ENCODE data around the gene LCMT1. TPM values are rescaled to one million over a fixed set of nuclear protein-coding genes. Genes with fewer than 3 reads are reported as not detected.

The LCMT1 gene
- total RNA-seq, 4 donors from 2014 or later: 10.7 to 56.9 (median 34.4) TPM

DNA sequence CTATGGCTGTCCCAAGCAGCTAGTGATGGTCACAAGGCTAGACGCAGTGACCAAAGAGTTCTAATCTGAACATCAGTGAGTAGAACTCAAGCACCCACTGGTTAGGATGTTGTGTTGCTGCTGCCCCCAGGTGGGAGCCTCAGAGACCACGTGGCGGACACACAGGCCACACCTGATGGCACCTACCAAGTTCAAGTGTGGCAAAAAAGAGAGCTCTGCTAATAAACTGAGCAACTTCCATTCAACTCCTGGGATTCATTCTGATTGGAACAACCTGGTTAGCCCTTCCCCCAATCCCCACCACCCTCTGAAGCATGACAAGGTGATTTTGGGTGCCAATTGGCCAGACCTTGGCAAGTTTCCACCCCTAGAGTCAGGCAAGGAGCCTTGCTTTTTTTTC lies 3.5 kb upstream of the LCMT1 start:
- Histone ChIP-seq H3K36me3 (no peaks in the 10 kb centered on the region), H3K4me1 (peaks cover 0 to 48% (median 4%) of the 10 kb centered on the region in 4 donors), H3K27ac (no peak overlapping the region), H3K27me3 (no peaks in the 10 kb centered on the region), H3K9me3 (no peaks in the 10 kb centered on the region), H3K4me3 (no peak overlapping the region)
- peak in 2 of 3 donors; percentile 40 to 59 for DNase-seq
- TF ChIP-seq POLR2A (IDR thresholded peaks at IDR 0.05): no peak
- TF ChIP-seq, protein P1, sequence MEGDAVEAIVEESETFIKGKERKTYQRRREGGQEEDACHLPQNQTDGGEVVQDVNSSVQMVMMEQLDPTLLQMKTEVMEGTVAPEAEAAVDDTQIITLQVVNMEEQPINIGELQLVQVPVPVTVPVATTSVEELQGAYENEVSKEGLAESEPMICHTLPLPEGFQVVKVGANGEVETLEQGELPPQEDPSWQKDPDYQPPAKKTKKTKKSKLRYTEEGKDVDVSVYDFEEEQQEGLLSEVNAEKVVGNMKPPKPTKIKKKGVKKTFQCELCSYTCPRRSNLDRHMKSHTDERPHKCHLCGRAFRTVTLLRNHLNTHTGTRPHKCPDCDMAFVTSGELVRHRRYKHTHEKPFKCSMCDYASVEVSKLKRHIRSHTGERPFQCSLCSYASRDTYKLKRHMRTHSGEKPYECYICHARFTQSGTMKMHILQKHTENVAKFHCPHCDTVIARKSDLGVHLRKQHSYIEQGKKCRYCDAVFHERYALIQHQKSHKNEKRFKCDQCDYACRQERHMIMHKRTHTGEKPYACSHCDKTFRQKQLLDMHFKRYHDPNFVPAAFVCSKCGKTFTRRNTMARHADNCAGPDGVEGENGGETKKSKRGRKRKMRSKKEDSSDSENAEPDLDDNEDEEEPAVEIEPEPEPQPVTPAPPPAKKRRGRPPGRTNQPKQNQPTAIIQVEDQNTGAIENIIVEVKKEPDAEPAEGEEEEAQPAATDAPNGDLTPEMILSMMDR (IDR thresholded peaks at IDR 0.05): no peak

DNA sequence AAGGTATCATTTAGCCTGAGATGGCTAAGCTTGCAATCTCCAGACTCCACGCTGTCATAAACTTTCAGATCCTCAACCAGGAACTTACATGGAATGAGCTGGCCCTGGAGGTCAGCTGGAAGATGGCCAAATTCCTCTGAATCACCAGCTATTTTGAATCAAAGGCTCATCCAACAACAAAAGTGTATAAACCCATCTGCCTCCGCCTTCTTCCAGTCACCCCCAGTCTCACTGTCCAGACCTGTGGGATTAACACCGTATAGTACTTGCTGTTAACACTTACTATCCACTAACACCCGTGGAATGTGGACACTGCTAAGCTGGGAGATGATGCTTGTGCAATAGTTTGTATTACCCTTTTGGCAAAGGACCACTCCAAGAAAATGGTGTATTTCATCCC lies 1.9 kb upstream of the LCMT1 start:
- no peak for TF ChIP-seq POLR2A (IDR thresholded peaks at IDR 0.05)
- TF ChIP-seq, protein P1 (IDR thresholded peaks at IDR 0.05): no peak
- H3K9me3 ChIP-seq: no peaks in the 10 kb centered on the region
- H3K4me1 ChIP-seq: peaks cover 0 to 51% (median 4%) of the 10 kb centered on the region in 4 donors

DNA sequence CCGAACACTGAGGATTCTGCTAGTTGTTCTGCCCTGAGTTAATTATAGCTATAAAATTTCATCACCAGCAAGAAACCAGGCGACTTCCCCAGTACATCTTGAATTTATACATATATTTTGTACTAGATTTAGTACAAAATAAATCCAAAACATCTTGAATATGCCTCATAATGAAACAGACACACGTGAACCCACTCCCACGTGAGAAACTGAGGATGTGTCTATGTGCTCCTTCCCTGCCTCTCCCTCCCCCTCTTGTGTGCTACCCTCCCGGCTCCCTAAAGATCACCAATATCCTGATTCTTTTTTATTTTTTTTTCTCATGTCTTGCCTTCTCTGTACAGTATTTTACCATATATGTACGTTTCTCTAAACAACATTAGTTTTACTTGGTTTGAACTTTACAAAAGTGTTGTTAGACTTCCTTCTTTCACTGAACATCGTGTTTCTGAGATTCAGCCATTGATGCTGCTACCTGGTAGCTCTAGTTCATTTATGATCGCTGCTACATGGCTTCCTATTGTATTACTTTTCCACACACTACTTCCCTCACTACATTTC lies 1.1 kb upstream of the LCMT1 start:
- Histone ChIP-seq H3K4me3 (peak overlapping the region; percentile 65 to 94 (median 74)), H3K4me1 (peaks cover 0 to 51% (median 4%) of the 10 kb centered on the region in 4 donors)
- no peak for DNase-seq

More for the DNA sequence above, 1.9 kb upstream of the LCMT1 start:
- DNase-seq: peak in 2 of 3 donors; percentile 61 to 86
- Histone ChIP-seq H3K36me3 (no peaks in the 10 kb centered on the region), H3K4me3 (no peak overlapping the region), H3K27ac (peak overlapping the region in 3 of 4 donors; percentile 71 to 86 (median 79)), H3K27me3 (no peaks in the 10 kb centered on the region)

DNA sequence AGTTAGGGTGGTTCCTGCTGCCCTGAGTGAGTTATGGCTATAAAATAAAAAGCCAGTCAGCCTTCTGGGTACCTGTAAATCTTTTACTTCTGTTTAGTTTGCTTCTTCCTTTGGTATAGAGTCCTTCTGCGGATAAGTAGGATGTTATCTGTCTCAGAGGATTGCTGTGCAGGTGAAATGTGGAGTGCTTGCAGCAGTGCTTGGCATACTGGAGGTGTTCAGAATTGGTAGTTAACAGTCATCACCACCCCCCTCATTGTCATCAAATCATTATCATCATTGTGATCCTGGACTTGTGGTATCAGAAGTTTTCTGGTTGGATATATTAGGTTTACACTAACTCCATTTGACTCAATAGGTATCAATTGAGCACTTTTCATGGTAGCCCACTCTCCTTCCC lies 2.6 kb downstream of the LCMT1 start:
- no peaks in the 10 kb centered on the region for H3K27me3 ChIP-seq
- TF ChIP-seq, protein P1 (IDR thresholded peaks at IDR 0.05): no peak
- TF ChIP-seq POLR2A (IDR thresholded peaks at IDR 0.05): no peak
- no peak overlapping the region for H3K4me3 ChIP-seq
- no peak for DNase-seq
- H3K27ac ChIP-seq: no peak overlapping the region
- H3K9me3 ChIP-seq: no peaks in the 10 kb centered on the region
- H3K4me1 ChIP-seq: peaks cover 0 to 34% (median 1%) of the 10 kb centered on the region in 4 donors
- peaks cover 0 to 6% (median 0%) of the 10 kb centered on the region in 3 donors for H3K36me3 ChIP-seq

More for the DNA sequence above, 1.1 kb upstream of the LCMT1 start:
- TF ChIP-seq, protein P1 (IDR thresholded peaks at IDR 0.05): no peak
- TF ChIP-seq POLR2A (IDR thresholded peaks at IDR 0.05): no peak
- Histone ChIP-seq H3K27ac (peak overlapping the region; percentile 71 to 96 (median 81)), H3K27me3 (no peaks in the 10 kb centered on the region), H3K9me3 (no peaks in the 10 kb centered on the region), H3K36me3 (no peaks in the 10 kb centered on the region)

DNA sequence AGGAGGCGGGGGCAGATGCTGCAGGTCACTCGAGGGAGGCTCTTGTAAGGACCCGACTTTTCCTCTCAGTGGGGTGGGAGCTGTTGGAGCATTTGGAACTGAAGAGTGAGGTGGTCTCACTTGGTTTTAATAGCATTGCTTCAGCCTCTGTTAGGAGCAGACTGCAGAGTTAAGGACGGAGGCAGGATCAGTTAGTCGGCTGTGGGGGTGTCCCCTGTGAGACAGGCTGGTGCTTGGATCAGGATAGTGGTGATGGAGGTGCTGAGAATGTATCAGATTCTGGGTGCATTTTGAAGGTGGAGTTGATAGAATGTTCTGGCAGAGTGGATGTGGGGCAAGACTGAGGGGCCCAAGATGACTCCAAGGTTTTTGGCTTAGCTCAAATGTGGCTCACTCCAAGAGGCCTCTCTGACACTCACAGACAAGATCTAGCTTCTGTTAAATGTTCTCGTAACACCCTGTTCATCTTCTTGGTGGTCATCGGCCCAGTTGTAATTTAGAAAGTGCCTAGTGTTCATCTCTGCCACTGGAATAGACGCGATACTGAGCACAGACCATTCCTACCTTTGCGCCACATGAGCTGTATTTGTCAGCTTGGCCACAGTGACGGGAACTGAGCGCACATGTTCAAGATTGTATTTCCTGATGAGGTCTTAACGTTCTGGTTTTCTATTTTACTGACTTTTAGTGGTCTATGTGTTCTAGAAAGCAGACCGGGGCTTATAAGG lies 7.5 kb downstream of the LCMT1 start:
- no peak for DNase-seq
- H3K36me3 ChIP-seq: peaks cover 0 to 6% (median 0%) of the 10 kb centered on the region in 3 donors
- no peaks in the 10 kb centered on the region for H3K27me3 ChIP-seq
- no peaks in the 10 kb centered on the region for H3K4me1 ChIP-seq
- H3K4me3 ChIP-seq: no peak overlapping the region
- no peak for TF ChIP-seq POLR2A (IDR thresholded peaks at IDR 0.05)
- TF ChIP-seq, protein P1 (IDR thresholded peaks at IDR 0.05): no peak
- H3K9me3 ChIP-seq: no peaks in the 10 kb centered on the region
- no peak overlapping the region for H3K27ac ChIP-seq

Data from Peyer's patch (tissue), 4 donors.